H9 (cell line): ENCODE data around the gene PHOX2A. TPM values are rescaled to one million over a fixed set of nuclear protein-coding genes. Genes with fewer than 3 reads are reported as not detected.

ENCODE experiments used
- DNase-seq: peaks from one replicate; pipeline ENCODE4 v3.0.0-alpha.2; 2017
- H2AFZ ChIP-seq: one replicate; pipeline ENCODE4 v1.6.1; 2013; ENCODE audit warnings: mild to moderate bottlenecking, low read length, control low read depth, moderate library complexity
- H2AK5ac ChIP-seq: 2 replicates; pipeline ENCODE4 v1.6.1; 2013; ENCODE audit warnings: low read length, control low read depth, mixed read lengths; ENCODE audit not compliant: insufficient read length
- H2BK120ac ChIP-seq: one replicate; pipeline ENCODE4 v1.6.1; 2013; ENCODE audit warnings: low read depth, mild to moderate bottlenecking, low read length, control low read depth, inconsistent platforms; ENCODE audit not compliant: poor library complexity, severe bottlenecking
- H2BK12ac ChIP-seq: 2 replicates; pipeline ENCODE4 v1.6.1; 2013; ENCODE audit warnings: low read length, control low read depth, mixed read lengths, low read depth; ENCODE audit not compliant: insufficient read length
- H2BK15ac ChIP-seq: 2 replicates; pipeline ENCODE4 v1.6.1; 2013; ENCODE audit warnings: low read depth, low read length, control low read depth
- H2BK20ac ChIP-seq: one replicate; pipeline ENCODE4 v1.6.1; 2013; ENCODE audit warnings: low read depth, mild to moderate bottlenecking, low read length, control low read depth, inconsistent platforms; ENCODE audit not compliant: poor library complexity, severe bottlenecking
- H2BK5ac ChIP-seq: 2 replicates; pipeline ENCODE4 v1.6.1; 2013; ENCODE audit warnings: low read length, control low read depth, mixed read lengths; ENCODE audit not compliant: insufficient read length
- H3K14ac ChIP-seq: 2 replicates; pipeline ENCODE4 v1.6.1; 2013; ENCODE audit warnings: low read length, control low read depth; ENCODE audit not compliant: insufficient read depth
- H3K18ac ChIP-seq: 2 replicates; pipeline ENCODE4 v1.6.1; 2013; ENCODE audit warnings: low read depth, mild to moderate bottlenecking, mixed read lengths, low read length, control low read depth; ENCODE audit not compliant: insufficient read length
- H3K23ac ChIP-seq: 2 replicates; pipeline ENCODE4 v1.6.1; 2013; ENCODE audit warnings: low read length, control low read depth, mixed read lengths, low read depth; ENCODE audit not compliant: insufficient read length
- H3K23me2 ChIP-seq: 2 replicates; pipeline ENCODE4 v1.6.1; 2013; ENCODE audit warnings: low read depth, mild to moderate bottlenecking, mixed read lengths, low read length, control low read depth; ENCODE audit not compliant: insufficient read length, poor library complexity, severe bottlenecking
- H3K27ac ChIP-seq: 2 replicates; pipeline ENCODE4 v1.5.1; 2013; ENCODE audit warnings: low read length, control low read depth, mixed read lengths, low read depth; ENCODE audit not compliant: insufficient read length
- H3K27me3 ChIP-seq: 2 replicates; pipeline ENCODE4 v1.6.1; 2013; ENCODE audit warnings: low read length, control low read depth, inconsistent platforms; ENCODE audit not compliant: insufficient read depth
- H3K4ac ChIP-seq: 2 replicates; pipeline ENCODE4 v1.6.1; 2013; ENCODE audit warnings: low read depth, mild to moderate bottlenecking, control low read depth, inconsistent platforms, low read length, moderate library complexity
- H3K4me1 ChIP-seq: 2 replicates; pipeline ENCODE4 v1.6.1; 2013; ENCODE audit warnings: low read length, control low read depth, inconsistent platforms; ENCODE audit not compliant: insufficient read depth
- H3K4me2 ChIP-seq: 2 replicates; pipeline ENCODE4 v1.6.1; 2013; ENCODE audit warnings: low read length, control low read depth, mixed read lengths; ENCODE audit not compliant: insufficient read length, insufficient read depth
- H3K56ac ChIP-seq: 2 replicates; pipeline ENCODE4 v1.6.1; 2013; ENCODE audit warnings: low read depth, mild to moderate bottlenecking, mixed read lengths, low read length, control low read depth; ENCODE audit not compliant: insufficient read length
- H3K79me1 ChIP-seq: 2 replicates; pipeline ENCODE4 v1.6.1; 2013; ENCODE audit warnings: low read depth, mild to moderate bottlenecking, moderate library complexity, low read length, control low read depth, inconsistent platforms; ENCODE audit not compliant: insufficient read depth, poor library complexity, severe bottlenecking
- H3K79me2 ChIP-seq: 2 replicates; pipeline ENCODE4 v1.6.1; 2013; ENCODE audit warnings: low read length, control low read depth, inconsistent platforms; ENCODE audit not compliant: insufficient read depth
- H3K9ac ChIP-seq: 2 replicates; pipeline ENCODE4 v1.6.1; 2013; ENCODE audit warnings: low read length, control low read depth, mixed read lengths; ENCODE audit not compliant: insufficient read length; ENCODE audit errors: extremely low read depth
- H3K9me3 ChIP-seq: one replicate; pipeline ENCODE4 v1.6.1; 2013; ENCODE audit warnings: low read depth, low read length, inconsistent platforms; ENCODE audit not compliant: control insufficient read depth
- H3T11ph ChIP-seq: one replicate; pipeline ENCODE4 v1.6.1; 2013; ENCODE audit warnings: mild to moderate bottlenecking, low read length, control low read depth, inconsistent platforms
- H4K20me1 ChIP-seq: one replicate; pipeline ENCODE4 v1.6.1; 2013; ENCODE audit not compliant: control insufficient read depth, insufficient read length, insufficient read depth
- H4K5ac ChIP-seq: 2 replicates; pipeline ENCODE4 v1.6.1; 2013; ENCODE audit warnings: low read depth, mild to moderate bottlenecking, mixed read lengths, low read length, control low read depth; ENCODE audit not compliant: insufficient read length
- H4K8ac ChIP-seq: replicated peaks from 2 replicates; pipeline ENCODE4 v1.6.1; 2013; ENCODE audit warnings: low read length, control low read depth, mixed read lengths, low read depth; ENCODE audit not compliant: insufficient read length
- H4K91ac ChIP-seq: 2 replicates; pipeline ENCODE4 v1.6.1; 2013; ENCODE audit warnings: low read depth, mild to moderate bottlenecking, moderate library complexity, mixed read lengths, low read length, control low read depth; ENCODE audit not compliant: insufficient read length
- H3K27ac Mint-ChIP-seq, 3 experiments: 2 replicates in 2 of 3; 3 replicates in 1 of 3; pipeline ENCODE4 v1.8.0; 2020 to 2021; ENCODE audit warnings: mixed read lengths in 3 of 3, mild to moderate bottlenecking in 1 of 3, moderate library complexity in 1 of 3
- H3K27me3 Mint-ChIP-seq: 2 replicates; pipeline ENCODE4 v1.8.0; 2021; ENCODE audit warnings: low read depth, mild to moderate bottlenecking, moderate library complexity, mixed read lengths
- H3K36me3 Mint-ChIP-seq, 3 experiments: 2 replicates in 2 of 3; 3 replicates in 1 of 3; pipeline ENCODE4 v1.8.0; 2020 to 2021; ENCODE audit warnings: low read depth in 3 of 3, mixed read lengths in 3 of 3; ENCODE audit not compliant: insufficient read depth in 1 of 3
- H3K4me1 Mint-ChIP-seq, 2 experiments: 2 replicates each; pipeline ENCODE4 v1.8.0; 2020; ENCODE audit warnings: mixed read lengths in 2 of 2
- H3K4me3 Mint-ChIP-seq, 2 experiments: 2 replicates in 1 of 2; 3 replicates in 1 of 2; pipeline ENCODE4 v1.8.0; 2020 to 2021; ENCODE audit warnings: mild to moderate bottlenecking in 2 of 2, mixed read lengths in 2 of 2, moderate library complexity in 1 of 2
- H3K9me3 Mint-ChIP-seq, 2 experiments: 2 replicates in 1 of 2; 3 replicates in 1 of 2; pipeline ENCODE4 v1.8.0; 2020; ENCODE audit warnings: mild to moderate bottlenecking in 2 of 2, mixed read lengths in 2 of 2, moderate library complexity in 1 of 2
- total RNA-seq: library from RNA; stranded (reverse); gene quantifications from 2 replicates; pipeline ENCODE4 v1.2.1, GENCODE V29; 2021
- TF ChIP-seq, protein P1 (sequence below): fragments of 200-600 bp; sonication (generic); conservative IDR thresholded peaks from 3 replicates; pipeline ENCODE4 v1.8.0; 2021; ENCODE audit warnings: antibody characterized with exemption, mild to moderate bottlenecking

Gene PHOX2A
- total RNA-seq, 1 experiment from 2014 or later = 1.4 TPM

GRCh38 chr11:72204886-72205285 lies 39.1 kb downstream of the PHOX2A start:
- Histone ChIP-seq H2BK15ac (no peak overlapping the region), H3K23ac (no peak overlapping the region), H3K4me2 (no peak overlapping the region), H3K18ac (no peak overlapping the region), H2BK12ac (no peak overlapping the region), H3K23me2 (no peaks in the 10 kb centered on the region), H4K5ac (no peak overlapping the region), H3K79me2 (no peaks in the 10 kb centered on the region), H3K79me1 (no peaks in the 10 kb centered on the region), H3K14ac (no peak overlapping the region), H3K9me3 (no peaks in the 10 kb centered on the region), H4K8ac (no peak overlapping the region), H3K4ac (no peak overlapping the region), H3K9ac (no peak overlapping the region), H4K20me1 (no peaks in the 10 kb centered on the region), H2AK5ac (no peak overlapping the region), H2BK5ac (no peak overlapping the region), H4K91ac (no peak overlapping the region), H3K27me3 (no peaks in the 10 kb centered on the region), H3K4me1 (no peaks in the 10 kb centered on the region), H3K27ac (no peak overlapping the region), H3T11ph (no peak overlapping the region), H2BK20ac (no peak overlapping the region), H2BK120ac (no peak overlapping the region), H2AFZ (no peak overlapping the region), H3K56ac (no peak overlapping the region)
- no peak overlapping the region for H3K27ac Mint-ChIP-seq
- no peak for DNase-seq
- H3K9me3 Mint-ChIP-seq = no peaks in the 10 kb centered on the region
- peaks cover 2% of the 10 kb centered on the region; the same call in 1 of the 2 replicates for H3K27me3 Mint-ChIP-seq
- no peaks in the 10 kb centered on the region for H3K36me3 Mint-ChIP-seq
- H3K4me3 Mint-ChIP-seq = no peak overlapping the region
- TF ChIP-seq, protein P1, sequence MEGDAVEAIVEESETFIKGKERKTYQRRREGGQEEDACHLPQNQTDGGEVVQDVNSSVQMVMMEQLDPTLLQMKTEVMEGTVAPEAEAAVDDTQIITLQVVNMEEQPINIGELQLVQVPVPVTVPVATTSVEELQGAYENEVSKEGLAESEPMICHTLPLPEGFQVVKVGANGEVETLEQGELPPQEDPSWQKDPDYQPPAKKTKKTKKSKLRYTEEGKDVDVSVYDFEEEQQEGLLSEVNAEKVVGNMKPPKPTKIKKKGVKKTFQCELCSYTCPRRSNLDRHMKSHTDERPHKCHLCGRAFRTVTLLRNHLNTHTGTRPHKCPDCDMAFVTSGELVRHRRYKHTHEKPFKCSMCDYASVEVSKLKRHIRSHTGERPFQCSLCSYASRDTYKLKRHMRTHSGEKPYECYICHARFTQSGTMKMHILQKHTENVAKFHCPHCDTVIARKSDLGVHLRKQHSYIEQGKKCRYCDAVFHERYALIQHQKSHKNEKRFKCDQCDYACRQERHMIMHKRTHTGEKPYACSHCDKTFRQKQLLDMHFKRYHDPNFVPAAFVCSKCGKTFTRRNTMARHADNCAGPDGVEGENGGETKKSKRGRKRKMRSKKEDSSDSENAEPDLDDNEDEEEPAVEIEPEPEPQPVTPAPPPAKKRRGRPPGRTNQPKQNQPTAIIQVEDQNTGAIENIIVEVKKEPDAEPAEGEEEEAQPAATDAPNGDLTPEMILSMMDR = no peak
- H3K4me1 Mint-ChIP-seq = peaks cover 0 to 7% of the 10 kb centered on the region in 2 experiments; a peak in 3 of 4 replicates
